ENCODE results near the gene PADI2. TPM values are rescaled to one million over a fixed set of nuclear protein-coding genes. Genes with fewer than 3 reads are reported as not detected.

Gene PADI2
- 0.43 TPM for polyA plus RNA-seq (2013, experiment 1 of 2)
- polyA plus RNA-seq (2013, experiment 2 of 2), result 0.64 TPM

- H2AK5ac ChIP-seq (ENCODE audit: low read depth, low read length), result peak within 1 kb of the TSS; percentile 65
- H2AFZ ChIP-seq (ENCODE audit: low read length), result peak within 1 kb of the TSS; percentile 85
- no peak within 1 kb of the TSS for H2BK12ac ChIP-seq (ENCODE audit: low read length)
- DNase-seq (ENCODE audit: low spot score), result peak; percentile 57
- H3K9me3 ChIP-seq (replicated peaks in 1 of 2; ENCODE audit: control insufficient read depth in 2 of 2, insufficient read depth in 1 of 2, low read depth in 1 of 2, low read length in 2 of 2), result no peaks in the 10 kb centered on the region
- H3K79me1 ChIP-seq (ENCODE audit: low read depth, low read length), result no peaks in the 10 kb centered on the region
- peak within 1 kb of the TSS; percentile 67 for H3K9ac ChIP-seq (ENCODE audit: low read depth, low read length, poor library complexity)
- peak within 1 kb of the TSS; percentile 73 for H3K18ac ChIP-seq (ENCODE audit: low read length)
- no peak within 1 kb of the TSS for H3K4ac ChIP-seq (ENCODE audit: low read length)
- H2BK15ac ChIP-seq (ENCODE audit: low read length), result peak within 1 kb of the TSS; percentile 8
- H4K8ac ChIP-seq (ENCODE audit: low read depth, low read length), result peak within 1 kb of the TSS; percentile 20
- no peak within 1 kb of the TSS for H2BK120ac ChIP-seq (ENCODE audit: low read depth, low read length)
- no peak within 1 kb of the TSS for H3K23ac ChIP-seq (ENCODE audit: low read depth, low read length, poor library complexity)
- peaks cover 0 to 10% of the 10 kb centered on the region in 2 donors for H3K4me1 ChIP-seq (ENCODE audit: control insufficient read depth in 2 of 2, insufficient read depth in 1 of 2, low read depth in 1 of 2, low read length in 2 of 2)
- no CpG with 5 or more reads among the region's 58 CpGs for WGBS, 2 donors (ENCODE audit: extremely low coverage in 2 of 2, insufficient read length in 2 of 2, insufficient replicate concordance in 1 of 2)
- H2BK5ac ChIP-seq (ENCODE audit: low read length), result no peak within 1 kb of the TSS
- peak within 1 kb of the TSS; percentile 15 for H3K14ac ChIP-seq (ENCODE audit: low read length)
- H4K91ac ChIP-seq (ENCODE audit: low read depth, low read length, poor library complexity), result no peak within 1 kb of the TSS
- H3K27ac ChIP-seq (replicated peaks; ENCODE audit: low read length), result no peak within 1 kb of the TSS
- H3K4me3 ChIP-seq (ENCODE audit: low read length in 2 of 2), result peak within 1 kb of the TSS; percentile 15 to 77
- H3K4me2 ChIP-seq (ENCODE audit: insufficient read depth, low read length, poor library complexity, severe bottlenecking), result peak within 1 kb of the TSS; percentile 98
- H3K27me3 ChIP-seq (ENCODE audit: control insufficient read depth in 3 of 3, insufficient read depth in 3 of 3, low read depth in 1 of 3, low read length in 3 of 3), result peaks cover 3 to 87% (median 31%) of the 10 kb centered on the region in 3 experiments
- no peaks in the 10 kb centered on the region for H3K36me3 ChIP-seq (replicated peaks in 1 of 2; ENCODE audit: control insufficient read depth in 2 of 2, insufficient read depth in 2 of 2, low read length in 2 of 2)
Observed at GRCh38 chr1:17119076-17119772, at the start of gene PADI2. Gene PADI2 (minus strand): TSS chr1:17119451. CDS start chr1:17119371, 80 bp downstream.

- H3K9ac ChIP-seq (ENCODE audit: low read depth, low read length, poor library complexity), result no peak overlapping the region
- H3K27ac ChIP-seq (replicated peaks; ENCODE audit: low read length), result no peak overlapping the region
- no CpG with 5 or more reads among the region's 13 CpGs for WGBS, 2 donors (ENCODE audit: extremely low coverage in 2 of 2, insufficient read length in 2 of 2, insufficient replicate concordance in 1 of 2)
- H4K91ac ChIP-seq (ENCODE audit: low read depth, low read length, poor library complexity), result no peak overlapping the region
- H2AK5ac ChIP-seq (ENCODE audit: low read depth, low read length), result peak overlapping the region; percentile 71
- no peak overlapping the region for H2BK5ac ChIP-seq (ENCODE audit: low read length)
- H3K4me2 ChIP-seq (ENCODE audit: insufficient read depth, low read length, poor library complexity, severe bottlenecking), result no peak overlapping the region
- H3K4me1 ChIP-seq (ENCODE audit: control insufficient read depth in 2 of 2, insufficient read depth in 1 of 2, low read depth in 1 of 2, low read length in 2 of 2), result peaks cover 0 to 4% of the 10 kb centered on the region in 2 donors
- H2BK120ac ChIP-seq (ENCODE audit: low read depth, low read length), result no peak overlapping the region
- H3K14ac ChIP-seq (ENCODE audit: low read length), result no peak overlapping the region
- H3K23ac ChIP-seq (ENCODE audit: low read depth, low read length, poor library complexity), result no peak overlapping the region
- H2BK12ac ChIP-seq (ENCODE audit: low read length), result no peak overlapping the region
- H3K79me1 ChIP-seq (ENCODE audit: low read depth, low read length), result no peaks in the 10 kb centered on the region
- H2BK15ac ChIP-seq (ENCODE audit: low read length), result no peak overlapping the region
- no peak overlapping the region for H3K4ac ChIP-seq (ENCODE audit: low read length)
- H3K18ac ChIP-seq (ENCODE audit: low read length), result peak overlapping the region; percentile 65
- H2AFZ ChIP-seq (ENCODE audit: low read length), result no peak overlapping the region
- no peaks in the 10 kb centered on the region for H3K36me3 ChIP-seq (replicated peaks in 1 of 2; ENCODE audit: control insufficient read depth in 2 of 2, insufficient read depth in 2 of 2, low read length in 2 of 2)
- H4K8ac ChIP-seq (ENCODE audit: low read depth, low read length), result no peak overlapping the region
- H3K27me3 ChIP-seq (ENCODE audit: control insufficient read depth in 3 of 3, insufficient read depth in 3 of 3, low read depth in 1 of 3, low read length in 3 of 3), result peaks cover 0 to 6% (median 0%) of the 10 kb centered on the region in 3 experiments
- no peaks in the 10 kb centered on the region for H3K9me3 ChIP-seq (replicated peaks in 1 of 2; ENCODE audit: control insufficient read depth in 2 of 2, insufficient read depth in 1 of 2, low read depth in 1 of 2, low read length in 2 of 2)
- H3K4me3 ChIP-seq (ENCODE audit: low read length in 2 of 2), result no peak overlapping the region
- DNase-seq (ENCODE audit: low spot score), result no peak
Observed at GRCh38 chr1:17168091-17168876, 49.0 kb upstream of the PADI2 start.

GRCh38 chr1:17167786-17168090, 48.5 kb upstream of the PADI2 start:
- Histone ChIP-seq H3K27ac (replicated peaks; ENCODE audit: low read length) (no peak overlapping the region), H3K23ac (ENCODE audit: low read depth, low read length, poor library complexity) (no peak overlapping the region), H3K14ac (ENCODE audit: low read length) (no peak overlapping the region), H3K9ac (ENCODE audit: low read depth, low read length, poor library complexity) (no peak overlapping the region), H3K36me3 (replicated peaks in 1 of 2; ENCODE audit: control insufficient read depth in 2 of 2, insufficient read depth in 2 of 2, low read length in 2 of 2) (no peaks in the 10 kb centered on the region), H3K18ac (ENCODE audit: low read length) (peak overlapping the region; percentile 65), H2BK5ac (ENCODE audit: low read length) (no peak overlapping the region), H3K4me3 (ENCODE audit: low read length in 2 of 2) (no peak overlapping the region), H4K8ac (ENCODE audit: low read depth, low read length) (no peak overlapping the region), H3K4ac (ENCODE audit: low read length) (no peak overlapping the region), H3K9me3 (replicated peaks in 1 of 2; ENCODE audit: control insufficient read depth in 2 of 2, insufficient read depth in 1 of 2, low read depth in 1 of 2, low read length in 2 of 2) (no peaks in the 10 kb centered on the region), H2BK15ac (ENCODE audit: low read length) (no peak overlapping the region), H2BK12ac (ENCODE audit: low read length) (no peak overlapping the region), H2BK120ac (ENCODE audit: low read depth, low read length) (no peak overlapping the region), H2AFZ (ENCODE audit: low read length) (no peak overlapping the region), H3K4me2 (ENCODE audit: insufficient read depth, low read length, poor library complexity, severe bottlenecking) (no peak overlapping the region), H3K4me1 (ENCODE audit: control insufficient read depth in 2 of 2, insufficient read depth in 1 of 2, low read depth in 1 of 2, low read length in 2 of 2) (peaks cover 0 to 4% of the 10 kb centered on the region in 2 donors), H3K27me3 (ENCODE audit: control insufficient read depth in 3 of 3, insufficient read depth in 3 of 3, low read depth in 1 of 3, low read length in 3 of 3) (peaks cover 0 to 6% (median 0%) of the 10 kb centered on the region in 3 experiments), H2AK5ac (ENCODE audit: low read depth, low read length) (peak overlapping the region; percentile 71), H4K91ac (ENCODE audit: low read depth, low read length, poor library complexity) (no peak overlapping the region), H3K79me1 (ENCODE audit: low read depth, low read length) (no peaks in the 10 kb centered on the region)
- DNase-seq (ENCODE audit: low spot score), result no peak
- WGBS, 2 donors (ENCODE audit: extremely low coverage in 2 of 2, insufficient read length in 2 of 2, insufficient replicate concordance in 1 of 2), result no CpG with 5 or more reads among the region's 5 CpGs
